KMS-11 (cell line): Measurements from ENCODE around the gene LRRC37A3.
A peak's percentile ranks its signal among the peaks of the same experiment; 100 is the strongest.
"Not testable (repeated sequence)": the region's sequence is repeated elsewhere in the genome, so short reads cannot be mapped to it uniquely, and the experiment has no call there.

Source experiments
- H2AFZ ChIP-seq: fragments of 200-600 bp; sonication (generic); 2 replicates; pipeline ENCODE4 v1.6.1; 2016; ENCODE audit warnings: antibody characterized with exemption, mixed run types, low read depth
- H3K27ac ChIP-seq: fragments of 200-600 bp; sonication (generic); 2 replicates; pipeline ENCODE4 v1.6.1; 2016; ENCODE audit warnings: mild to moderate bottlenecking, mixed run types
- H3K27me3 ChIP-seq: fragments of 200-600 bp; sonication (generic); 2 replicates; pipeline ENCODE4 v1.6.1; 2017; ENCODE audit warnings: mild to moderate bottlenecking, low read depth, mixed run types, moderate library complexity; ENCODE audit not compliant: insufficient read depth
- H3K36me3 ChIP-seq: fragments of 200-600 bp; sonication (generic); 2 replicates; pipeline ENCODE4 v1.6.1; 2017; ENCODE audit warnings: mild to moderate bottlenecking, mixed run types; ENCODE audit not compliant: insufficient read depth
- H3K4me1 ChIP-seq: fragments of 200-600 bp; sonication (generic); 2 replicates; pipeline ENCODE4 v1.6.1; 2016; ENCODE audit warnings: mild to moderate bottlenecking, low read depth, mixed run types; ENCODE audit not compliant: poor library complexity, severe bottlenecking
- H3K4me2 ChIP-seq: fragments of 200-600 bp; sonication (generic); 2 replicates; pipeline ENCODE4 v1.7.0; 2016; ENCODE audit warnings: mild to moderate bottlenecking, mixed run types
- H3K4me3 ChIP-seq: fragments of 200-600 bp; sonication (generic); IDR thresholded peaks from 2 replicates; pipeline ENCODE4 v1.6.1; 2017; ENCODE audit warnings: low read depth, low read length, mixed read lengths; ENCODE audit not compliant: insufficient read depth
- H3K79me2 ChIP-seq: fragments of 200-600 bp; sonication (generic); 2 replicates; pipeline ENCODE4 v1.6.1; 2016; ENCODE audit warnings: low read depth, mixed run types; ENCODE audit not compliant: insufficient read depth
- H3K9ac ChIP-seq: fragments of 200-600 bp; sonication (generic); 2 replicates; pipeline ENCODE4 v1.6.1; 2016; ENCODE audit warnings: mild to moderate bottlenecking, mixed run types
- H4K20me1 ChIP-seq: fragments of 200-600 bp; sonication (generic); 2 replicates; pipeline ENCODE4 v1.6.1; 2016; ENCODE audit warnings: mild to moderate bottlenecking, mixed run types; ENCODE audit not compliant: insufficient read depth
- TF ChIP-seq, protein P1 (sequence below): fragments of 200-600 bp; sonication (generic); conservative IDR thresholded peaks from 2 replicates; pipeline ENCODE4 v1.6.1; 2017; ENCODE audit warnings: low read depth, mild to moderate bottlenecking, antibody characterized with exemption, low read length, moderate library complexity, mixed read lengths

LRRC37A3 gene

DNA sequence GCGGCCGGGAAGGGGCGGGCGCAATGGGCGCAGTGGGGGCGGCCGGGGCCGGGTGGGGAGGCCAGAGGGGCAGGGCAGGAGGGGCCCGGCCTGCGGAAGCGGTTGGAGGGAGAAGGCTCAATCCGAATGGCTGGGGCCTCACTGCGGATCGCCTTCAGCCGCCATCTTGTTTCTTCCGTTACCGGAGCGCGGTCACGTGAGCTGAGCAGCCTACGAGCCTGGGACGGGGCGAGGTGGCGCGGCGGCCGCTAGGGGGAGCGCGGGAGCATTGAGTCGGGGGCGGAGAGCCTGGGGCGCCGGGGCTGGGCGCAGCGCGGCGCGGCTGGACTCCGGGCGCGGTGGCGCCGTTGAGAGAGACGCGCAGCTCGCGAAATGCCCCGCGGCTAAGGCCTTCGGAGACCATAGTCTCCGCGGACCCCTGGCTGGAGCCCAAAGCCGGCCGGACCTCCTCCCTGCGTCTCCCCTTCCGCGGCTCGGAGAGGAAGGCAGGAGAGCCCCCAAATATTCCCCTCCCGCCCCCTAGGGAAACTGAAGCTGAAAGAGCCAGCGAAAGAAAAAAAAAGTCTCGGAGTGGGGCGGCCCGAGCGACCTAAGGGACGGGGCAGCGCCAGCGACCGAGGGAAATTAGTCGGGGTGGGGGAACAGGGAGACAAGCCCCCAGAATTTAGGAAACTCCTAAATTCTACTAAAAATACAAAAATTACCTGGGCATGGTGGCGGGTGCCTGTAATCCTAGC is at the start of gene LRRC37A3:
TSS of gene LRRC37A3 (minus strand) at position 190 of the 737 bp plus-strand sequence. CDS start 22,221 bp downstream, outside the sequence.
- H3K27ac ChIP-seq, result peak within 1 kb of the TSS; percentile 94
- H4K20me1 ChIP-seq, H3K27me3 ChIP-seq, H3K79me2 ChIP-seq, H3K36me3 ChIP-seq, H3K4me3 ChIP-seq, H3K4me1 ChIP-seq: not testable (repeated sequence)
- H3K4me2 ChIP-seq, result peak within 1 kb of the TSS; percentile 83
- H3K9ac ChIP-seq, result peak within 1 kb of the TSS; percentile 97
- peak within 1 kb of the TSS; percentile 73 for H2AFZ ChIP-seq
- TF ChIP-seq, protein P1, sequence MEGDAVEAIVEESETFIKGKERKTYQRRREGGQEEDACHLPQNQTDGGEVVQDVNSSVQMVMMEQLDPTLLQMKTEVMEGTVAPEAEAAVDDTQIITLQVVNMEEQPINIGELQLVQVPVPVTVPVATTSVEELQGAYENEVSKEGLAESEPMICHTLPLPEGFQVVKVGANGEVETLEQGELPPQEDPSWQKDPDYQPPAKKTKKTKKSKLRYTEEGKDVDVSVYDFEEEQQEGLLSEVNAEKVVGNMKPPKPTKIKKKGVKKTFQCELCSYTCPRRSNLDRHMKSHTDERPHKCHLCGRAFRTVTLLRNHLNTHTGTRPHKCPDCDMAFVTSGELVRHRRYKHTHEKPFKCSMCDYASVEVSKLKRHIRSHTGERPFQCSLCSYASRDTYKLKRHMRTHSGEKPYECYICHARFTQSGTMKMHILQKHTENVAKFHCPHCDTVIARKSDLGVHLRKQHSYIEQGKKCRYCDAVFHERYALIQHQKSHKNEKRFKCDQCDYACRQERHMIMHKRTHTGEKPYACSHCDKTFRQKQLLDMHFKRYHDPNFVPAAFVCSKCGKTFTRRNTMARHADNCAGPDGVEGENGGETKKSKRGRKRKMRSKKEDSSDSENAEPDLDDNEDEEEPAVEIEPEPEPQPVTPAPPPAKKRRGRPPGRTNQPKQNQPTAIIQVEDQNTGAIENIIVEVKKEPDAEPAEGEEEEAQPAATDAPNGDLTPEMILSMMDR, result peak; percentile 79

- H3K27me3 ChIP-seq, H3K36me3 ChIP-seq, H3K79me2 ChIP-seq, H3K4me3 ChIP-seq, H4K20me1 ChIP-seq: not testable (repeated sequence)
- H3K4me1 ChIP-seq, result peaks cover 48% of the 10 kb centered on the region
- peak overlapping the region; percentile 53 for H3K9ac ChIP-seq
- H2AFZ ChIP-seq, result peak overlapping the region; percentile 80
- H3K4me2 ChIP-seq, result peak overlapping the region; percentile 92
- peak overlapping the region; percentile 53 for H3K27ac ChIP-seq
Measured at GRCh38 chr17:64965873-64966287, 46.6 kb upstream of the LRRC37A3 start.

- H3K36me3 ChIP-seq, H3K27me3 ChIP-seq, H3K79me2 ChIP-seq, H4K20me1 ChIP-seq, H3K4me3 ChIP-seq: not testable (repeated sequence)
- Histone ChIP-seq H3K27ac (peak overlapping the region; percentile 53), H2AFZ (peak overlapping the region; percentile 80), H3K9ac (peak overlapping the region; percentile 53; the same call in 1 of the 2 replicates), H3K4me1 (peaks cover 48% of the 10 kb centered on the region), H3K4me2 (peak overlapping the region; percentile 86)
Measured at GRCh38 chr17:64965256-64965872, 46.1 kb upstream of the LRRC37A3 start.

- Histone ChIP-seq H3K27ac (no peak overlapping the region), H3K9ac (no peak overlapping the region)
Measured at GRCh38 chr17:64964796-64965195, 45.5 kb upstream of the LRRC37A3 start.

GRCh38 chr17:64963814-64964213 is 44.5 kb upstream of the LRRC37A3 start:
- H3K4me2 ChIP-seq, H3K36me3 ChIP-seq, H3K27me3 ChIP-seq, H3K4me3 ChIP-seq, H4K20me1 ChIP-seq, H3K79me2 ChIP-seq, H3K27ac ChIP-seq, H3K9ac ChIP-seq, H2AFZ ChIP-seq: not testable (repeated sequence)
- peaks cover 42% of the 10 kb centered on the region for H3K4me1 ChIP-seq

More at GRCh38 chr17:64964796-64965195, 45.5 kb upstream of the LRRC37A3 start:
- TF ChIP-seq, protein P1, result no peak
- Histone ChIP-seq H3K36me3 (no peaks in the 10 kb centered on the region), H3K4me1 (peaks cover 49% of the 10 kb centered on the region), H3K27me3 (no peaks in the 10 kb centered on the region), H3K79me2 (no peaks in the 10 kb centered on the region), H4K20me1 (no peaks in the 10 kb centered on the region), H2AFZ (no peak overlapping the region), H3K4me2 (no peak overlapping the region; the same call in 1 of the 2 replicates), H3K4me3 (no peak overlapping the region)
